ENCODE results near the gene ARIH2. TPM values are rescaled to one million over a fixed set of nuclear protein-coding genes. Genes with fewer than 3 reads are reported as not detected.

The ARIH2 gene
- polyA plus RNA-seq, 1 donor from 2014 or later: 153 TPM

GRCh38 chr3:49020330-49021212 lies 101.9 kb downstream of the ARIH2 start:
- Histone ChIP-seq H3K79me2 (replicated peaks; ENCODE audit: insufficient read depth, low read length) (peaks cover 18% of the 10 kb centered on the region), H3K9ac (ENCODE audit: low read length) (peak overlapping the region; percentile 97)
- TF ChIP-seq REST (IDR thresholded peaks at IDR 0.05; ENCODE audit: borderline replicate concordance): no peak

GRCh38 chr3:49021213-49021812 lies 102.7 kb downstream of the ARIH2 start:
- no peaks in the 10 kb centered on the region for H3K36me3 ChIP-seq (ENCODE audit: insufficient read depth, low read length)
- H3K9ac ChIP-seq (ENCODE audit: low read length): peak overlapping the region; percentile 97
- H4K20me1 ChIP-seq (ENCODE audit: insufficient read depth): no peaks in the 10 kb centered on the region
- H3K4me3 ChIP-seq (ENCODE audit: low read length): peak overlapping the region; percentile 100
- H3K9me3 ChIP-seq (ENCODE audit: low read length): no peaks in the 10 kb centered on the region
- H2AFZ ChIP-seq (ENCODE audit: low read depth, low read length): peak overlapping the region; percentile 94
- no peaks in the 10 kb centered on the region for H3F3A ChIP-seq (ENCODE audit: insufficient read depth, low read length, poor library complexity, severe bottlenecking)
- H3K27ac ChIP-seq (ENCODE audit: low read length): peak overlapping the region; percentile 94
- H3K27me3 ChIP-seq (ENCODE audit: insufficient read depth, low read depth, low read length): no peaks in the 10 kb centered on the region
- TF ChIP-seq CTCF (IDR thresholded peaks at IDR 0.05; ENCODE audit: poor library complexity, severe bottlenecking) (no peak), TAF1 (IDR thresholded peaks at IDR 0.05; ENCODE audit: low read depth) (peak; percentile 80), POLR2AphosphoS5 (IDR thresholded peaks at IDR 0.05) (peak; percentile 99), SMC3 (conservative IDR thresholded peaks at IDR 0.05; ENCODE audit: poor library complexity) (no peak), EP300 (conservative IDR thresholded peaks at IDR 0.05; ENCODE audit: poor library complexity, severe bottlenecking) (no peak), RAD21 (conservative IDR thresholded peaks at IDR 0.05) (no peak), REST (IDR thresholded peaks at IDR 0.05; ENCODE audit: borderline replicate concordance) (peak; percentile 71), EZH2 (IDR thresholded peaks at IDR 0.05; ENCODE audit: borderline replicate concordance, insufficient read depth, low read length, poor library complexity, severe bottlenecking) (no peak), MXI1 (conservative IDR thresholded peaks at IDR 0.05; ENCODE audit: poor library complexity, severe bottlenecking) (peak; percentile 67)
- H3K9me2 ChIP-seq (ENCODE audit: insufficient read depth, low read length): no peaks in the 10 kb centered on the region
- H3K4me2 ChIP-seq (ENCODE audit: low read length): peak overlapping the region; percentile 94
- H3K79me2 ChIP-seq (replicated peaks; ENCODE audit: insufficient read depth, low read length): peaks cover 18% of the 10 kb centered on the region

More at GRCh38 chr3:49020330-49021212, 101.9 kb downstream of the ARIH2 start:
- no peaks in the 10 kb centered on the region for H4K20me1 ChIP-seq (ENCODE audit: insufficient read depth)
- H3K4me3 ChIP-seq (ENCODE audit: low read length): peak overlapping the region; percentile 100
- H3K27me3 ChIP-seq (ENCODE audit: insufficient read depth, low read depth, low read length): no peaks in the 10 kb centered on the region
- no peaks in the 10 kb centered on the region for H3F3A ChIP-seq (ENCODE audit: insufficient read depth, low read length, poor library complexity, severe bottlenecking)
- H3K9me2 ChIP-seq (ENCODE audit: insufficient read depth, low read length): no peaks in the 10 kb centered on the region
- no peaks in the 10 kb centered on the region for H3K9me3 ChIP-seq (ENCODE audit: low read length)
- peak overlapping the region; percentile 94 for H3K27ac ChIP-seq (ENCODE audit: low read length)
- no peaks in the 10 kb centered on the region for H3K36me3 ChIP-seq (ENCODE audit: insufficient read depth, low read length)
- peak overlapping the region; percentile 94 for H3K4me2 ChIP-seq (ENCODE audit: low read length)
- H2AFZ ChIP-seq (ENCODE audit: low read depth, low read length): peak overlapping the region; percentile 37
